ENCODE data around the gene UNK. TPM values are rescaled to one million over a fixed set of nuclear protein-coding genes. Genes with fewer than 3 reads are reported as not detected.

UNK gene
- total RNA-seq, 4 donors from 2014 or later, result 18.0 to 23.7 (median 20.0) TPM

DNA sequence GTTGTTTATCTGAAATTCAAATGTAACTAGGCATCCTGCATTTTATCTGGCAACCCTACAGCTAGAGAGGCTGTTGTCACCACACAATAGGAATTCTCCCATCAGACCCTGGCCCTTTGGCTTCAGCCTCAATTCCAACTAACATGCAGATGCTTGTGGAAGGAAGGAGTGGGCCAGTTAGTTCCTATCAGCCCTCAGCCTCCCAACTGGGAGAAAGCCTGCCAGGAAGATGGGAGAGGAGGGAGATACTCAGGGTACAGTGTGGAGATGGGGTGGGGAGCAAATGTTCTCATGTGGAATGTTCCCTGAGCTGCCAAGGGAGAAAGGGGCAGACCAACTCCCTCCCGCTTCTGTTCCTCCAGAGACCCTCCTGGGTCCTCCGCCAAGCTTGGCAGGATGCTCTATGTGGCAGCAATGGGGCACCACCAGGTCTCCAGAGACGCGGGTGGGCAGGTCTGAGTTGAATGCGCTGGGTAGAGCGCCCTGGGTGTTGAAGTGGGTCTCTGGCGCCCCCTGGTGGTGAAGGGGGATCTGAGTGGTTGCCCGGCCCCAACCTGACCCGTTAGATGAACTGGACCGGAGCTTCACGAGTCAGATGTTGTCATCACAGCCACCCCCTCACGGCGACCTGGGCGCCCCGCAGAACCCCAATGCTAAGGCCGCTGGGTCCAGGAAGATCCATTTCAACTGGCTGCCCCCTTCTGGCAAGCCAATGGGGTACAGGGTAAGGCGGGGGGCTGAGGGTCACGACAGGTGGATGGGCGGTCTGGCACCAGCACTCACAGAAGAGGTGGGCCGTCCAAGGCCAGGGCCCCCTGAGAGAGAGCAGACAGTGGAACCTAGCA lies 34.8 kb upstream of the UNK start:
- Histone ChIP-seq H3K36me3 (peaks cover 0 to 61% (median 10%) of the 10 kb centered on the region in 4 donors), H3K4me3 (peak overlapping the region in 3 of 4 donors; percentile 1 to 35 (median 21)), H3K4me1 (peaks cover 18 to 46% (median 40%) of the 10 kb centered on the region in 4 donors), H3K9me3 (no peaks in the 10 kb centered on the region), H3K27ac (replicated peaks in 1 of 4) (peak overlapping the region in 1 of 4 donors; percentile 28), H3K27me3 (no peaks in the 10 kb centered on the region)
- peak; percentile 97 for DNase-seq (ENCODE audit: extremely low spot score)
- intact Hi-C loops (cut with DNase I), result loop anchor here (1.0 to 2.0 kb wide), 2 partner anchors 77 to 117 kb away; no protein-coding TSS in a partner anchor
- 26% methylated on average over 17 of the region's 20 CpGs for WGBS
- TF ChIP-seq POLR2AphosphoS5 (IDR thresholded peaks at IDR 0.05) (peak; percentile 10 to 59), POLR2A (IDR thresholded peaks at IDR 0.05; ENCODE audit: low read depth) (no peak), EP300 (IDR thresholded peaks at IDR 0.05) (no peak)
- TF ChIP-seq, protein P1, sequence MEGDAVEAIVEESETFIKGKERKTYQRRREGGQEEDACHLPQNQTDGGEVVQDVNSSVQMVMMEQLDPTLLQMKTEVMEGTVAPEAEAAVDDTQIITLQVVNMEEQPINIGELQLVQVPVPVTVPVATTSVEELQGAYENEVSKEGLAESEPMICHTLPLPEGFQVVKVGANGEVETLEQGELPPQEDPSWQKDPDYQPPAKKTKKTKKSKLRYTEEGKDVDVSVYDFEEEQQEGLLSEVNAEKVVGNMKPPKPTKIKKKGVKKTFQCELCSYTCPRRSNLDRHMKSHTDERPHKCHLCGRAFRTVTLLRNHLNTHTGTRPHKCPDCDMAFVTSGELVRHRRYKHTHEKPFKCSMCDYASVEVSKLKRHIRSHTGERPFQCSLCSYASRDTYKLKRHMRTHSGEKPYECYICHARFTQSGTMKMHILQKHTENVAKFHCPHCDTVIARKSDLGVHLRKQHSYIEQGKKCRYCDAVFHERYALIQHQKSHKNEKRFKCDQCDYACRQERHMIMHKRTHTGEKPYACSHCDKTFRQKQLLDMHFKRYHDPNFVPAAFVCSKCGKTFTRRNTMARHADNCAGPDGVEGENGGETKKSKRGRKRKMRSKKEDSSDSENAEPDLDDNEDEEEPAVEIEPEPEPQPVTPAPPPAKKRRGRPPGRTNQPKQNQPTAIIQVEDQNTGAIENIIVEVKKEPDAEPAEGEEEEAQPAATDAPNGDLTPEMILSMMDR (IDR thresholded peaks at IDR 0.05), result peak; percentile 88 to 95 (median 91)

DNA sequence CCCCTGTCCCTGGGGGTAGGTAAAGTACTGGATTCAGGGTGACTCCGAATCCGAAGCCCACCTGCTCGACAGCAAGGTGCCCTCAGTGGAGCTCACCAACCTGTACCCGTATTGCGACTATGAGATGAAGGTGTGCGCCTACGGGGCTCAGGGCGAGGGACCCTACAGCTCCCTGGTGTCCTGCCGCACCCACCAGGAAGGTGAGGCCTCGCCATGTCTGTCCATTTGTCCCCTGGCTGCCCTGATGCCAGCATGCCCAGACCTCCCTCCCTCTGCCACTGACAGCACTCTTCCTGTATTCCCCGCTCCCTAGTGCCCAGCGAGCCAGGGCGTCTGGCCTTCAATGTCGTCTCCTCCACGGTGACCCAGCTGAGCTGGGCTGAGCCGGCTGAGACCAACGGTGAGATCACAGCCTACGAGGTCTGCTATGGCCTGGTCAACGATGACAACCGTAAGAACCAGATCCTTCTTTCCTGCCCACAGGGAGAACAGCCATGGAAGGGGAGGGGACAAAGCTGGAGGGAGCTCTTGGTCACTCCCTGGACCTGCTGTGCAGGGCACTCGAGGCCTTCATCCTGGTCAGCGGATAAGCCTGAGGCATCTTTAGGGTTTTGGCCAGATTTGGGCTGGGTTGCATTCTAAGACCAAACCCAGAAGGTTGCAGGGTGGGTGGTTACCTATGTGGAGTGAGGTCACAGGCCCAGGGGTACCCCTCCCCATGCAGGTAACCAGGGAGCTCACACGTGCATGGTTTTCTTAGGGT lies 33.8 kb upstream of the UNK start:
- no peak overlapping the region for H3K27ac ChIP-seq (replicated peaks in 1 of 4)
- H3K27me3 ChIP-seq, result no peaks in the 10 kb centered on the region
- H3K4me1 ChIP-seq, result peaks cover 18 to 53% (median 46%) of the 10 kb centered on the region in 4 donors
- H3K4me3 ChIP-seq, result no peak overlapping the region
- H3K9me3 ChIP-seq, result no peaks in the 10 kb centered on the region
- no peak for DNase-seq (ENCODE audit: extremely low spot score)
- WGBS, result 70% methylated on average over 1 of the region's 23 CpGs
- intact Hi-C loops (cut with DNase I), result loop anchor here (1.0 to 2.0 kb wide), 2 partner anchors 78 to 119 kb away; no protein-coding TSS in a partner anchor
- peaks cover 0 to 70% (median 12%) of the 10 kb centered on the region in 4 donors for H3K36me3 ChIP-seq
- TF ChIP-seq POLR2A (IDR thresholded peaks at IDR 0.05; ENCODE audit: low read depth), result no peak

DNA sequence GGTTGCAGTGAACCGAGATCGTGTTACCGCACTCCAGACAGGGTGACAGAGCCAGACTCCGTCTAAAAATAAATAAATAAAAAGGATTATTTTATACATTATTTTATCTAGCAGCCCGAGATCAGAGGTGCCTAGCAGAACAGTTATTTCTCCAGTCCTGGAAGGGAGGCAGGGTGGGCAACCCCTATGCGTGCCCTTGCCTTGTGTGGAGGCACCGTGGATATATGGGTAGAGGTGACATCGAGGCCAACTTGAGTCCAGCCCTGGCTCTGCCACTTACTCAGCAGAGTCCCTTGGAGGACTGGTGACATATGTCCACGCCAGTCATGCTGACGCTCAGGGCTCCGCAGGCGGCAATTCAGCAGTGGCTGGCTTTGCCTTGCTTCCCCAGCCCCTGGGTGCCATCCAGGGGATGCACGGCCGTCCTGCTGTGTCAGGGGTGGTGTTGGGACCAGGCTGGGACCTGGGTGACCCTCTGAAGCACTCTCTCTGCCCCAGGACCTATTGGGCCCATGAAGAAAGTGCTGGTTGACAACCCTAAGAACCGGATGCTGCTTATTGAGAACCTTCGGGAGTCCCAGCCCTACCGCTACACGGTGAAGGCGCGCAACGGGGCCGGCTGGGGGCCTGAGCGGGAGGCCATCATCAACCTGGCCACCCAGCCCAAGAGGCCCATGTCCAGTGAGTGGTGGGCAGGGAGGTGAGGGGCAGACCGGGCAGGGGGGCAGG lies 32.8 kb upstream of the UNK start:
- no peak for DNase-seq (ENCODE audit: extremely low spot score)
- Histone ChIP-seq H3K36me3 (peaks cover 0 to 75% (median 17%) of the 10 kb centered on the region in 4 donors), H3K27ac (replicated peaks in 1 of 4) (no peak overlapping the region), H3K4me3 (no peak overlapping the region), H3K4me1 (peaks cover 18 to 55% (median 46%) of the 10 kb centered on the region in 4 donors), H3K9me3 (no peaks in the 10 kb centered on the region), H3K27me3 (no peaks in the 10 kb centered on the region)
- 84% methylated on average over 24 of the region's 24 CpGs for WGBS
- intact Hi-C loops (cut with DNase I), result loop anchor here (2.0 kb wide), 1 partner anchor 79 kb away; no protein-coding TSS in a partner anchor
- TF ChIP-seq EP300 (IDR thresholded peaks at IDR 0.05) (no peak), POLR2A (IDR thresholded peaks at IDR 0.05; ENCODE audit: low read depth) (no peak), POLR2AphosphoS5 (IDR thresholded peaks at IDR 0.05) (no peak)
- TF ChIP-seq, protein P1 (IDR thresholded peaks at IDR 0.05), result no peak

DNA sequence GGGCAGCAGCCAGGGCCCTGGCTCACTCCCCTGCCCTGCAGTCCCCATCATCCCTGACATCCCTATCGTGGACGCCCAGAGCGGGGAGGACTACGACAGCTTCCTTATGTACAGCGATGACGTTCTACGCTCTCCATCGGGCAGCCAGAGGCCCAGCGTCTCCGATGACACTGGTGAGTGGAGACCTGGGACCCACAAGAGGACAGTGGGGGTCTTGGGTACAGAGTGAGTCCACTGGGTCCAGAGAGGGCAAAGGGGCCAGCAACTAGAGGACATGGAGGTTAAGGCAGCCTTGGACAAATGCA lies 32.2 kb upstream of the UNK start:
- H3K27me3 ChIP-seq, result no peaks in the 10 kb centered on the region
- no peak overlapping the region for H3K4me3 ChIP-seq
- no CpG with 5 or more reads among the region's 10 CpGs for WGBS
- H3K9me3 ChIP-seq, result no peaks in the 10 kb centered on the region
- intact Hi-C loops (cut with DNase I), result no loop called here
- TF ChIP-seq EP300 (IDR thresholded peaks at IDR 0.05), result no peak
- peak in 1 of 2 donors; percentile 7 for TF ChIP-seq POLR2AphosphoS5 (IDR thresholded peaks at IDR 0.05)
- TF ChIP-seq, protein P1 (IDR thresholded peaks at IDR 0.05), result no peak
- peaks cover 18 to 52% (median 44%) of the 10 kb centered on the region in 4 donors for H3K4me1 ChIP-seq
- no peak overlapping the region for H3K27ac ChIP-seq (replicated peaks in 1 of 4)
- H3K36me3 ChIP-seq, result peaks cover 0 to 80% (median 22%) of the 10 kb centered on the region in 4 donors
- DNase-seq (ENCODE audit: extremely low spot score), result no peak

Measured in esophagus muscularis mucosa (tissue), 4 donors.